OCI-LY7 (cell line): ENCODE data around the gene EP300. TPM values are rescaled to one million over a fixed set of nuclear protein-coding genes. Genes with fewer than 3 reads are reported as not detected.
A peak's percentile ranks its signal among the peaks of the same experiment; 100 is the strongest.

Source experiments
- BruUV-seq: library from RNA; stranded (reverse); fragments of 400-500 nt; replicated peaks from 2 replicates; lab custom pipeline; 2021; lab: Mats Ljungman, UMichigan
- CTCF ChIA-PET: fragments of 300-600 bp; sonication (Branson Sonifier 250); formaldehyde crosslinking; loops from one replicate; lab custom pipeline; 2022; ENCODE audit warnings: antibody characterized with exemption; ENCODE audit not compliant: unreplicated experiment; lab: Charles Lee
- POLR2A ChIA-PET: fragments of 300-600 bp; sonication (Branson Sonifier 250); formaldehyde crosslinking; loops from one replicate; lab custom pipeline; 2022; ENCODE audit warnings: antibody characterized with exemption; lab: Charles Lee
- DNase-seq: peaks from one replicate; pipeline ENCODE4 v3.0.0-alpha.2; 2015; ENCODE audit warnings: low spot score
- H2AFZ ChIP-seq: fragments of 200-600 bp; sonication (generic), shearing (Covaris generic); 2 replicates; pipeline ENCODE4 v1.6.1; 2014; ENCODE audit warnings: mild to moderate bottlenecking, antibody characterized with exemption, low read length, moderate library complexity
- H3K27ac ChIP-seq: fragments of 200-600 bp; sonication (generic); 2 replicates; pipeline ENCODE4 v1.5.1; 2014; ENCODE audit warnings: mixed run types, low read depth, mild to moderate bottlenecking, moderate library complexity, low read length, inconsistent platforms; ENCODE audit not compliant: poor library complexity, severe bottlenecking
- H3K36me3 ChIP-seq: fragments of 200-600 bp; sonication (generic); 2 replicates; pipeline ENCODE4 v1.6.1; 2014; ENCODE audit warnings: mild to moderate bottlenecking, antibody characterized with exemption, low read length, moderate library complexity, mixed read lengths; ENCODE audit not compliant: insufficient read depth
- H3K4me1 ChIP-seq: fragments of 200-600 bp; sonication (generic); 2 replicates; pipeline ENCODE4 v1.5.1; 2014; ENCODE audit warnings: mild to moderate bottlenecking, low read length; ENCODE audit not compliant: insufficient read depth, poor library complexity, severe bottlenecking
- H3K4me2 ChIP-seq: fragments of 200-600 bp; sonication (generic); 2 replicates; pipeline ENCODE4 v1.6.1; 2014; ENCODE audit warnings: mild to moderate bottlenecking, low read length
- H3K4me3 ChIP-seq: fragments of 200-600 bp; sonication (generic); 2 replicates; pipeline ENCODE4 v1.5.1; 2014; ENCODE audit warnings: mild to moderate bottlenecking, low read depth, low read length; ENCODE audit not compliant: poor library complexity, severe bottlenecking
- H3K79me2 ChIP-seq: fragments of 200-600 bp; sonication (generic); 2 replicates; pipeline ENCODE4 v1.6.1; 2016; ENCODE audit warnings: low read depth, mild to moderate bottlenecking, low read length, moderate library complexity, mixed read lengths; ENCODE audit not compliant: insufficient read depth
- H3K9me2 ChIP-seq: fragments of 200-600 bp; sonication (generic); 2 replicates; pipeline ENCODE4 v1.6.1; 2016; ENCODE audit warnings: mild to moderate bottlenecking, low read length, mixed read lengths; ENCODE audit not compliant: insufficient read depth
- H3K9me3 ChIP-seq: fragments of 200-600 bp; sonication (generic); 2 replicates; pipeline ENCODE4 v1.6.1; 2014; ENCODE audit warnings: mild to moderate bottlenecking, mixed run types, low read length, mixed read lengths
- H4K20me1 ChIP-seq: fragments of 200-600 bp; sonication (generic); 2 replicates; pipeline ENCODE4 v1.6.1; 2014; ENCODE audit warnings: mild to moderate bottlenecking, antibody characterized with exemption, low read length, moderate library complexity, mixed read lengths; ENCODE audit not compliant: insufficient read depth
- CTCF ChIP-seq: fragments of 200-600 bp; sonication (generic); conservative IDR thresholded peaks from 2 replicates; pipeline ENCODE4 v1.5.1; 2014; ENCODE audit warnings: mild to moderate bottlenecking, antibody characterized with exemption, low read length, moderate library complexity, mixed read lengths
- EZH2phosphoT487 ChIP-seq: fragments of 200-600 bp; sonication (generic); IDR thresholded peaks from 2 replicates; pipeline ENCODE4 v1.6.1; 2018; ENCODE audit warnings: low read depth, borderline replicate concordance, mild to moderate bottlenecking, mixed run types, antibody characterized with exemption, low read length, moderate library complexity, mixed read lengths
- intact Hi-C: fragments of 100-400 bp; cut with micrococcal nuclease; formaldehyde crosslinking; loops from one replicate; pipeline ENCODE4 v1.10.0; 2022; ENCODE audit not compliant: unreplicated experiment
- total RNA-seq, 2 experiments: library from RNA; depleted of rRNA in 1 of 2; stranded (reverse); fragments of >200 nt in 1 of 2; shearing (Covaris generic) in 1 of 2; gene quantifications; 2 replicates each; pipeline ENCODE4 v1.2.3, GENCODE V29; 2014 to 2022

EP300 gene
- total RNA-seq, 2 experiments from 2014 or later, result 46.2 to 108 TPM

GRCh38 chr22:41078931-41079330 lies 13.5 kb upstream of the EP300 start:
- no peaks in the 10 kb centered on the region for H3K9me2 ChIP-seq
- H3K36me3 ChIP-seq, result no peaks in the 10 kb centered on the region
- peak overlapping the region; percentile 82 for H3K27ac ChIP-seq
- no peaks in the 10 kb centered on the region for H3K79me2 ChIP-seq
- peak overlapping the region; percentile 75 for H3K4me2 ChIP-seq
- H2AFZ ChIP-seq, result peak overlapping the region; percentile 91
- H3K4me3 ChIP-seq, result peak overlapping the region; percentile 50
- H3K9me3 ChIP-seq, result no peaks in the 10 kb centered on the region
- peaks cover 36% of the 10 kb centered on the region for H3K4me1 ChIP-seq
- TF ChIP-seq CTCF, result no peak
- no peak for TF ChIP-seq EZH2phosphoT487
- CTCF ChIA-PET, result interaction anchor here (0.6 kb wide), 1 partner anchor 11 kb away, joined by 3 read pairs; no protein-coding TSS in a partner anchor
- BruUV-seq, result no TSS peak
- intact Hi-C loops, result no loop called here
- no peaks in the 10 kb centered on the region for H4K20me1 ChIP-seq
- DNase-seq, result peak; percentile 87
- POLR2A ChIA-PET, result interaction anchor here (0.6 to 1.9 kb wide), 5 partner anchors 9 to 1414 kb away, joined by 3 to 8 read pairs (median 3); partner anchors contain the start of gene RBX1

DNA sequence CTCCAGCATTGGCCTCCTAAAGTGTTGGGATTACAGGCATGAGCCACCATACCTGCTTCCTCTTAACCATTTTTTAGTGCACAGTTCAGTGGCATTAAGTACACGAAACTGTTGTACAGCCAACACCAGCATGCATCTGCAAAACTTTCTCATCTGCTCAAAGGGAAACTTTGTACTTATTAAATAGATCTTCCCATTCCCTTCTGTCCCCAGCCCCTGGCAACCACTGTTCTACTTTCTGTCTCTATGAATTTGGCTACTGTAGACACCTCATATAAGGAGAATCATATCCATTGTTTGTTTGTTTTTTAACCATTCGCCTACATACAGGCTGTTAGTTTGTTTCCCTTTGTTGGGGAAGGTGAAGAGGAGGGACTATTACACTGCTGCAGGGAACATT lies 6.5 kb upstream of the EP300 start:
- H3K4me2 ChIP-seq, result peak overlapping the region; percentile 5; the same call in 1 of the 2 replicates

More for the DNA sequence above, 6.5 kb upstream of the EP300 start:
- H2AFZ ChIP-seq, result peak overlapping the region; percentile 78
- H3K9me3 ChIP-seq, result no peaks in the 10 kb centered on the region
- ChIA-PET CTCF (no interaction called here), POLR2A (no interaction called here)
- no peak overlapping the region for H3K4me3 ChIP-seq
- H3K79me2 ChIP-seq, result peaks cover 4% of the 10 kb centered on the region; the same call in 1 of the 2 replicates
- H3K4me1 ChIP-seq, result peaks cover 22% of the 10 kb centered on the region
- H3K9me2 ChIP-seq, result no peaks in the 10 kb centered on the region
- H3K36me3 ChIP-seq, result no peaks in the 10 kb centered on the region
- peak overlapping the region; percentile 49 for H3K27ac ChIP-seq
- no peaks in the 10 kb centered on the region for H4K20me1 ChIP-seq
- DNase-seq, result no peak
- no peak for TF ChIP-seq CTCF
- TF ChIP-seq EZH2phosphoT487, result no peak
- BruUV-seq, result no TSS peak
- intact Hi-C loops, result no loop called here
